Mesothelial cell of epicardium (in vitro differentiated cells): ENCODE measurements around the gene REM2. TPM values are rescaled to one million over a fixed set of nuclear protein-coding genes. Genes with fewer than 3 reads are reported as not detected.
A peak's percentile ranks its signal among the peaks of the same experiment; 100 is the strongest.

ENCODE experiments used
- DNase-seq, 2 experiments: peaks; one replicate each; pipeline ENCODE4 v3.0.0; 2021; ENCODE audit warnings: low spot score in 2 of 2; ENCODE audit not compliant: unreplicated experiment in 2 of 2
- H3K27ac Mint-ChIP-seq: 2 replicates; pipeline ENCODE4 v1.8.0; 2021; ENCODE audit warnings: mixed read lengths
- H3K27me3 Mint-ChIP-seq: 2 replicates; pipeline ENCODE4 v1.8.0; 2021; ENCODE audit warnings: low read depth, mixed read lengths
- H3K36me3 Mint-ChIP-seq: 2 replicates; pipeline ENCODE4 v1.8.0; 2021; ENCODE audit warnings: mixed read lengths
- H3K4me1 Mint-ChIP-seq: 2 replicates; pipeline ENCODE4 v1.8.0; 2021; ENCODE audit warnings: mixed read lengths
- H3K4me3 Mint-ChIP-seq: 2 replicates; pipeline ENCODE4 v1.8.0; 2021; ENCODE audit warnings: mild to moderate bottlenecking, moderate library complexity, mixed read lengths
- H3K9me3 Mint-ChIP-seq: 2 replicates; pipeline ENCODE4 v1.8.0; 2021; ENCODE audit warnings: mixed read lengths
- total RNA-seq: library from RNA; stranded (reverse); gene quantifications from 3 replicates; pipeline ENCODE4 v1.2.1, GENCODE V29; 2021
- TF ChIP-seq, protein P1 (sequence below): fragments of 200-600 bp; sonication (generic); IDR thresholded peaks from one replicate; pipeline ENCODE4 v1.5.0; 2021; ENCODE audit warnings: antibody characterized with exemption; ENCODE audit not compliant: unreplicated experiment

The REM2 gene
- total RNA-seq, 1 donor from 2014 or later = 2.6 TPM

DNA sequence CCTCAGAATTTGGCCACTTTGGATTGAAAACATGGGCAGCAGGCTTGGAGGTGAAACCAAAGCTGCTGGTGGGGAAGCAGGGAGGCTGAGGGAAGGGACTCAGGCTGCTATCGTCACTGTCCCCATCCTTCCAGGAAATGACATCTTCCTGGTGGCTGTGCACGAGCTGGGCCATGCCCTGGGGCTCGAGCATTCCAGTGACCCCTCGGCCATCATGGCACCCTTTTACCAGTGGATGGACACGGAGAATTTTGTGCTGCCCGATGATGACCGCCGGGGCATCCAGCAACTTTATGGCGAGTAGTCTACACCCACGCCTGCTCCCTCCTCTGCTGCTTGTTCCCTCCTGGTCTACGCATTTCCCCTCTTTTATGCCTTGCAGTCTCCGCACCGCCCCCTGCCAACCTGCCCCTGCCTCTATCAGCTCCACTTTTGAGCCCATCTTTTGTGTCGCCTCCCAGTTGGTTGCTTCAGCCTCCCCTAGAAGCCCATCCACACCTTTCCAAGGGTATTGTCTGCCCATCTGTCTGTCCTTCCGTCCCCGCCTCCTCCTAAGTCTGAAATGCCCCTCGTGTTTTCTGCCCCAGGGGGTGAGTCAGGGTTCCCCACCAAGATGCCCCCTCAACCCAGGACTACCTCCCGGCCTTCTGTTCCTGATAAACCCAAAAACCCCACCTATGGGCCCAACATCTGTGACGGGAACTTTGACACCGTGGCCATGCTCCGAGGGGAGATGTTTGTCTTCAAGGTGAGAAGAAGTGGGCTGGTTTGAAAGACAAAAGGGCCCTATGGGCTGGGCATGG is 39.7 kb upstream of the REM2 start:
- H3K27me3 Mint-ChIP-seq = no peaks in the 10 kb centered on the region
- H3K4me3 Mint-ChIP-seq = no peak overlapping the region
- H3K27ac Mint-ChIP-seq = no peak overlapping the region
- no peaks in the 10 kb centered on the region for H3K9me3 Mint-ChIP-seq
- peaks cover 28% of the 10 kb centered on the region for H3K4me1 Mint-ChIP-seq
- TF ChIP-seq, protein P1, sequence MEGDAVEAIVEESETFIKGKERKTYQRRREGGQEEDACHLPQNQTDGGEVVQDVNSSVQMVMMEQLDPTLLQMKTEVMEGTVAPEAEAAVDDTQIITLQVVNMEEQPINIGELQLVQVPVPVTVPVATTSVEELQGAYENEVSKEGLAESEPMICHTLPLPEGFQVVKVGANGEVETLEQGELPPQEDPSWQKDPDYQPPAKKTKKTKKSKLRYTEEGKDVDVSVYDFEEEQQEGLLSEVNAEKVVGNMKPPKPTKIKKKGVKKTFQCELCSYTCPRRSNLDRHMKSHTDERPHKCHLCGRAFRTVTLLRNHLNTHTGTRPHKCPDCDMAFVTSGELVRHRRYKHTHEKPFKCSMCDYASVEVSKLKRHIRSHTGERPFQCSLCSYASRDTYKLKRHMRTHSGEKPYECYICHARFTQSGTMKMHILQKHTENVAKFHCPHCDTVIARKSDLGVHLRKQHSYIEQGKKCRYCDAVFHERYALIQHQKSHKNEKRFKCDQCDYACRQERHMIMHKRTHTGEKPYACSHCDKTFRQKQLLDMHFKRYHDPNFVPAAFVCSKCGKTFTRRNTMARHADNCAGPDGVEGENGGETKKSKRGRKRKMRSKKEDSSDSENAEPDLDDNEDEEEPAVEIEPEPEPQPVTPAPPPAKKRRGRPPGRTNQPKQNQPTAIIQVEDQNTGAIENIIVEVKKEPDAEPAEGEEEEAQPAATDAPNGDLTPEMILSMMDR = no peak
- H3K36me3 Mint-ChIP-seq = peaks cover 37% of the 10 kb centered on the region
- DNase-seq = no peak

DNA sequence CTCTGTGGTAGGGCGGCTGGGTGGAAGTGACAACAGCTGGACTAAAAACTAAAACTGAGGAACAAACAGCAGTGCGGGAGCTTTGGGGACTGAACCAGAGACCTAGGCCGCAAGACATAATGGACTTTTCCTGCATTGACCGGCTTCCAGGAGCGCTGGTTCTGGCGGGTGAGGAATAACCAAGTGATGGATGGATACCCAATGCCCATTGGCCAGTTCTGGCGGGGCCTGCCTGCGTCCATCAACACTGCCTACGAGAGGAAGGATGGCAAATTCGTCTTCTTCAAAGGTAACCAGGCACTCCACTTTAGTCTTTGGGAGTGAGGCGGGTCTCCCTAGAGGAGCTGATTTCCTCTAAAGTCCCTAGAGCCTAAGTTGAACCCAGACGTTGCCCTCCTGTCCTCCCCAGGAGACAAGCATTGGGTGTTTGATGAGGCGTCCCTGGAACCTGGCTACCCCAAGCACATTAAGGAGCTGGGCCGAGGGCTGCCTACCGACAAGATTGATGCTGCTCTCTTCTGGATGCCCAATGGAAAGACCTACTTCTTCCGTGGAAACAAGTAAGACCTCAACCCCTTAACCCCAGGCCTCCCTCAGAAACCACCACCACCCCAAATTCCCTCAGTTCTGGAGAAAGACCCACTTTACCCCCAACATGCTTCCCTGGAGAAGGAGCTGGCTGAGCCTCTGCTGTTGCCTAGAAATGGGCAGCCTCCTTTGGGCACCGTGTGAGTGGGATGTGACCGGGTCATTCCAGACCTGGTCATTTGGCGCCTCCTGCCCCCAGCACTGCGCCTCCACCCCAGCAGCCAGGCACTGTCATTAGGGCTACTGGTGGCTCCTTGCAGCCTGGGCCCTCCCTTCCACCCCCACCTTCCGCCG is 38.6 kb upstream of the REM2 start:
- TF ChIP-seq, protein P1 = no peak
- Mint-ChIP-seq H3K4me1 (peaks cover 27% of the 10 kb centered on the region), H3K4me3 (no peak overlapping the region), H3K27me3 (no peaks in the 10 kb centered on the region), H3K36me3 (peaks cover 37% of the 10 kb centered on the region), H3K27ac (no peak overlapping the region), H3K9me3 (no peaks in the 10 kb centered on the region)
- DNase-seq = no peak

DNA sequence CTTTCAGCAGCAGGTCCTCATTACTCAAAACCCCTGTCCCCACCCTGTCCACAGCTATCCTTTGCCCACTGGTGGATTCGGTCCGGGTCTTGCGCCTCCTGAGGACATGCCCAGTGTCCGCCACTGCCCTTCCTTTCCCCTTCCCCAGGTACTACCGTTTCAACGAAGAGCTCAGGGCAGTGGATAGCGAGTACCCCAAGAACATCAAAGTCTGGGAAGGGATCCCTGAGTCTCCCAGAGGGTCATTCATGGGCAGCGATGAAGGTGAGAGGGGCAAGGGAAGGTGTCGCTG is 38.0 kb upstream of the REM2 start:
- peaks cover 29% of the 10 kb centered on the region for H3K4me1 Mint-ChIP-seq
- TF ChIP-seq, protein P1 = no peak
- H3K27ac Mint-ChIP-seq = peak overlapping the region; percentile 9
- DNase-seq = no peak
- H3K27me3 Mint-ChIP-seq = no peaks in the 10 kb centered on the region
- no peaks in the 10 kb centered on the region for H3K9me3 Mint-ChIP-seq
- H3K4me3 Mint-ChIP-seq = no peak overlapping the region
- H3K36me3 Mint-ChIP-seq = peaks cover 37% of the 10 kb centered on the region

DNA sequence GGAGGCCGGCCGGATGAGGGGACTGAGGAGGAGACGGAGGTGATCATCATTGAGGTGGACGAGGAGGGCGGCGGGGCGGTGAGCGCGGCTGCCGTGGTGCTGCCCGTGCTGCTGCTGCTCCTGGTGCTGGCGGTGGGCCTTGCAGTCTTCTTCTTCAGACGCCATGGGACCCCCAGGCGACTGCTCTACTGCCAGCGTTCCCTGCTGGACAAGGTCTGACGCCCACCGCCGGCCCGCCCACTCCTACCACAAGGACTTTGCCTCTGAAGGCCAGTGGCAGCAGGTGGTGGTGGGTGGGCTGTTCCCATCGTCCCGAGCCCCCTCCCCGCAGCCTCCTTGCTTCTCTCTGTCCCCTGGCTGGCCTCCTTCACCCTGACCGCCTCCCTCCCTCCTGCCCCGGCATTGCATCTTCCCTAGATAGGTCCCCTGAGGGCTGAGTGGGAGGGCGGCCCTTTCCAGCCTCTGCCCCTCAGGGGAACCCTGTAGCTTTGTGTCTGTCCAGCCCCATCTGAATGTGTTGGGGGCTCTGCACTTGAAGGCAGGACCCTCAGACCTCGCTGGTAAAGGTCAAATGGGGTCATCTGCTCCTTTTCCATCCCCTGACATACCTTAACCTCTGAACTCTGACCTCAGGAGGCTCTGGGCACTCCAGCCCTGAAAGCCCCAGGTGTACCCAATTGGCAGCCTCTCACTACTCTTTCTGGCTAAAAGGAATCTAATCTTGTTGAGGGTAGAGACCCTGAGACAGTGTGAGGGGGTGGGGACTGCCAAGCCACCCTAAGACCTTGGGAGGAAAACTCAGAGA is 37.0 kb upstream of the REM2 start:
- no peak for DNase-seq

DNA sequence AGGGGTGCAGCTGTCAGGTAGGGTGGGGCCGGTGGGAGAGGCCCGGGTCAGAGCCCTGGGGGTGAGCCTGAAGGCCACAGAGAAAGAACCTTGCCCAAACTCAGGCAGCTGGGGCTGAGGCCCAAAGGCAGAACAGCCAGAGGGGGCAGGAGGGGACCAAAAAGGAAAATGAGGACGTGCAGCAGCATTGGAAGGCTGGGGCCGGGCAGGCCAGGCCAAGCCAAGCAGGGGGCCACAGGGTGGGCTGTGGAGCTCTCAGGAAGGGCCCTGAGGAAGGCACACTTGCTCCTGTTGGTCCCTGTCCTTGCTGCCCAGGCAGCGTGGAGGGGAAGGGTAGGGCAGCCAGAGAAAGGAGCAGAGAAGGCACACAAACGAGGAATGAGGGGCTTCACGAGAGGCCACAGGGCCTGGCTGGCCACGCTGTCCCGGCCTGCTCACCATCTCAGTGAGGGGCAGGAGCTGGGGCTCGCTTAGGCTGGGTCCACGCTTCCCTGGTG is 36.2 kb upstream of the REM2 start:
- Mint-ChIP-seq H3K4me3 (no peak overlapping the region), H3K27ac (peak overlapping the region; percentile 69), H3K36me3 (peaks cover 29% of the 10 kb centered on the region), H3K9me3 (no peaks in the 10 kb centered on the region), H3K27me3 (no peaks in the 10 kb centered on the region), H3K4me1 (peaks cover 32% of the 10 kb centered on the region)
- TF ChIP-seq, protein P1 = no peak
- DNase-seq = no peak

More for the DNA sequence above, 37.0 kb upstream of the REM2 start:
- H3K4me3 Mint-ChIP-seq = no peak overlapping the region
- no peaks in the 10 kb centered on the region for H3K27me3 Mint-ChIP-seq
- peaks cover 35% of the 10 kb centered on the region for H3K36me3 Mint-ChIP-seq
- H3K27ac Mint-ChIP-seq = peak overlapping the region; percentile 69
- no peaks in the 10 kb centered on the region for H3K9me3 Mint-ChIP-seq
- H3K4me1 Mint-ChIP-seq = peaks cover 30% of the 10 kb centered on the region
- TF ChIP-seq, protein P1 = no peak
